ENCODE measurements around the gene ZNF581.

Gene ZNF581

DNA sequence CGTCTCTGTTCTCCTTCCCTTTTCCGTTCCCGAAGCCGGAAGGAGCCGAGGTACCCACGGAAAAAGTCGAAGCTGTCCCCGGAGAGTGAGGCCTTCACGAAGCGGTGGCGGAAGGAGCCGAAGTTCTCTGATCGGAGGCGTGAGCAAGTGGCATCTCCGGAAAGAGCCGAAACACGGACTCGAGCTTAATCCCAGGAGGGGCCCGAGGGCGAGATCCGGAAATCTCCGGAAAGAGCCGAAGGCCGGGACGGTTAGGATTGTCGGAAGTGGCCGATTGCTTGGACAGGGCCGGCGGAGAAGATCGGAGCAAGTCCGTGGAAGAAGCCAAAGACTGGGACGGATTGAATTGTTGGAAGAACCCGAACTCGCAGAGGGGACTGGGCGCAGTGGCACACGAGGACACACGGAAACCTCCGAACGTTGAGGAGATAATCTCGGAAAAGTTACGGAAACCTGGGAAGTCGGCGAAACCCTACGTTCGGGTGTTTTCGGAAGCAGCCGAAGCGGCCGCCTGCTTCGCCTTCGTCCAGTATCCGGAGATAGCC lies 10.9 kb downstream of the ZNF581 start:
- peak overlapping the region; percentile 90 for H3K4me3 ChIP-seq (ENCODE audit: low read depth, low read length)
- TF ChIP-seq, protein P1, sequence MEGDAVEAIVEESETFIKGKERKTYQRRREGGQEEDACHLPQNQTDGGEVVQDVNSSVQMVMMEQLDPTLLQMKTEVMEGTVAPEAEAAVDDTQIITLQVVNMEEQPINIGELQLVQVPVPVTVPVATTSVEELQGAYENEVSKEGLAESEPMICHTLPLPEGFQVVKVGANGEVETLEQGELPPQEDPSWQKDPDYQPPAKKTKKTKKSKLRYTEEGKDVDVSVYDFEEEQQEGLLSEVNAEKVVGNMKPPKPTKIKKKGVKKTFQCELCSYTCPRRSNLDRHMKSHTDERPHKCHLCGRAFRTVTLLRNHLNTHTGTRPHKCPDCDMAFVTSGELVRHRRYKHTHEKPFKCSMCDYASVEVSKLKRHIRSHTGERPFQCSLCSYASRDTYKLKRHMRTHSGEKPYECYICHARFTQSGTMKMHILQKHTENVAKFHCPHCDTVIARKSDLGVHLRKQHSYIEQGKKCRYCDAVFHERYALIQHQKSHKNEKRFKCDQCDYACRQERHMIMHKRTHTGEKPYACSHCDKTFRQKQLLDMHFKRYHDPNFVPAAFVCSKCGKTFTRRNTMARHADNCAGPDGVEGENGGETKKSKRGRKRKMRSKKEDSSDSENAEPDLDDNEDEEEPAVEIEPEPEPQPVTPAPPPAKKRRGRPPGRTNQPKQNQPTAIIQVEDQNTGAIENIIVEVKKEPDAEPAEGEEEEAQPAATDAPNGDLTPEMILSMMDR (IDR thresholded peaks at IDR 0.05; ENCODE audit: control insufficient read depth, extremely low read depth, insufficient read depth): no peak
- peak; percentile 99 for DNase-seq (ENCODE audit: low read depth)

DNA sequence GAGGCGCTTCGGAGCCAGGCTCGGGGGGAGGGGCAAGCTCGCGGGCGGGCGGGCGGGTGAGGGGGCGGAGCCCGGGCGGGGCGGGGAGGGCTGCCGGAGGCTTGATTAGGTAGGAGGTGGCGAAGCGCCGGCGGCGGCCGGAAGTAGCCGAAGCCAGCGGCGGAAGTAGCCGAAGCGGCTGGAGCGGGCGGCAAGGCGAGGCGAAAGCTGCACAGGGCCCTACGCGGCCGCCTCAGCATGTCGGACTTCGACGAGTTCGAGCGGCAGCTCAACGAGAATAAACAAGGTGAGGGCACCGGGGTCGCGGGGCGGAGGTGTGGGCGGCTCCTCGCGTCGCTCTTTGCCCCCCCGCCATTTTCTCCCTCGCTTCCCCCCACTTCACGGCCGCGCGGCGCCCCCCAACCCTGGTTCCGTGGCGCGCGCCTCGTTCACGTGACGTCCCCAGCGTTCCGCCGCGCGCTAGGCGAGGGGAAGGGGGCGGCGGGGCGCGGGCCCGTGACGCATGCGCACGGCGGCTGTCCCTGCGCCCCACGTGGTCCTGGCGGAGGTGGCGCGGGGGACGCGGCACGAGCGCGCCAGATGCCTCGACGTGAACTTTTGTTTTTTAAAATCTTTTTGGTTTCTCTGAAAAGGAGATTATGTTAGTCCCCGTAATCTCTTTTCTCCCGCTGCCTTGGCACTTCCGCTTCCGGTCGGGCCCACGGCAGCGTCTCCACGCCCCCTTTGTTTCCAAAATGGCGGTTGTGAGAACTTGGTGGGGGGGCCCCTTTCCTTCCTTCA lies 11.6 kb downstream of the ZNF581 start, which contains the start of gene U2AF2:
Gene U2AF2 (plus strand): TSS at position 168 of the 780 bp plus-strand sequence. CDS start 70 bp downstream, at position 238.
- no peak for DNase-seq (ENCODE audit: low read depth)
- TF ChIP-seq, protein P1 (IDR thresholded peaks at IDR 0.05; ENCODE audit: control insufficient read depth, extremely low read depth, insufficient read depth): no peak
- peak within 1 kb of the TSS; percentile 90 for H3K4me3 ChIP-seq (ENCODE audit: low read depth, low read length)

DNA sequence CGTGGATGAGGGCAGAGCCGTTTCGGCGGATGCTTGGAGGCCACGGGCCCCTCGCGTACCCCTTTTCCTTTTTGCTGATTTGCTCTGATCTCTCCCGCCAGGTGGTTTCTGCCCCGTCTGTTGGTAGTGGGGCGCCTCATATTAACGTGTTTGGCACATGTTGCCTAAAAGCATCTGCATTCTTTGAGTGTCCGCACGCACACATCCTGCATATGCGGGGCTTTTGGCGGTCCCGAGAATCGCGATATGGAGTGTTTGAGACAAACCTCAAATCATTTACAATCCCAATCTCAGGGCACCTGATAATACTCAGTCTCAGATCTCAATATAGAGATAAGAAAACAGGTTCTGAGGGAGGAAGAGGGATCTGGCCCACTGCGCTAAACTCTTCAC lies 12.2 kb downstream of the ZNF581 start:
- TF ChIP-seq, protein P1 (IDR thresholded peaks at IDR 0.05; ENCODE audit: control insufficient read depth, extremely low read depth, insufficient read depth): no peak
- H3K4me3 ChIP-seq (ENCODE audit: low read depth, low read length): peak overlapping the region; percentile 90
- DNase-seq (ENCODE audit: low read depth): no peak

DNA sequence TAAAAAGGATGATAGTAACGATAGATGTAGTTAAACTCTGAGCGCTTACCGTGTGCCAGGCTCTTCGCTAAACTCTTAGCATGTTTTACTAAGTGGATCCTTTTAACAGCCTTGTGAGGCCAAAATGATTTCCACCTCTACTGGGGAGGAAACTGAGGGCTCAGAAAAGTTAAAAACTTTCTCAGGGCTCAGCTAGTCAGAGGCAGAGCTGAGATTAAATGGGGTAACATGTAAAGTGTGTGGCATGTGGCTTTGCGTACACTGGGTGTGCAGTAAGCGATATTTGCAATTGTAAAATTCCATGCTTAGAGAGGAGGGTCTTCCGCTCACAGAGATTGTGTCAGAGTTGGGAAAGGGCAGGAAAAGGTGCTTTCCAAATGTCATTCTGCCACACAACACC lies 13.1 kb downstream of the ZNF581 start:
- no peak for DNase-seq (ENCODE audit: low read depth)
- TF ChIP-seq, protein P1 (IDR thresholded peaks at IDR 0.05; ENCODE audit: control insufficient read depth, extremely low read depth, insufficient read depth): no peak
- H3K4me3 ChIP-seq (ENCODE audit: low read depth, low read length): peak overlapping the region; percentile 90

DNA sequence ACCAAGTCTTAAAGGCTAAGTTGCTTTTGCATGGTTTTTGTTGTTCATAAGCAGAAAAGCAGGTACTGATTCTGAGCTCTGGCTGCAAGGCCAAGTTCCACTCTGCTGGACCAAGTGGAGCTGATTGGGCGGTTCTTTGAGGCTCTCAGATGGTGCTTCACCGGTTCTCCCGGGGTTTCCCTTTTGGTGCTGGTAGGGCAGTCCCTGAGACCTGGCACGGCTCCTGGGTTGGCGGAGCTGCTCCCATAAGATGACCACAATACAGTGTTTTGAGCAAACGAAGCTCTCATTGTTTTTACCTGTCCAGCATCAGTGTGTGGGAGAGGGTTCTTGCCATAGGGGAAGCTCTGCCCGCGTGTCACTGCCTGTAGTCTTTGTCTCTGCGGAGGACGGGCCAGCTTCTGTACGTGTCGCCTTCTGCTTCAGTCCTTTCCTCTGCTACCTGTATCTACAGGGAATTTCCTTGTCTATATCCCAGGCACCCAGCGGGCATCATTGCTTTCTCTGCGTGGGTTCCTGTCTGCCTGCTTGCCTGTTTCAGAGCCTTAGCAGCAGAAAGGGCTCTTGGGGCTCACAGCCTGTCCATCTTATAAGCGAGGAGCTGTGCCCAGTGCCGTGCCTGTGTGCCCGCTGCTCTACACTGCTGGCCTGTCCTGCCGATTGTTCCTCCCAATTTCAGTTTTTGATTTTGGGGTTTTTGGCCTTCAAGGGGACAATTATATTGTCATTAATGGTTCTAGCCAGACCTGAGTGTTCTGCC lies 13.7 kb downstream of the ZNF581 start:
- TF ChIP-seq, protein P1 (IDR thresholded peaks at IDR 0.05; ENCODE audit: control insufficient read depth, extremely low read depth, insufficient read depth): no peak
- DNase-seq (ENCODE audit: low read depth): peak; percentile 53

DNA sequence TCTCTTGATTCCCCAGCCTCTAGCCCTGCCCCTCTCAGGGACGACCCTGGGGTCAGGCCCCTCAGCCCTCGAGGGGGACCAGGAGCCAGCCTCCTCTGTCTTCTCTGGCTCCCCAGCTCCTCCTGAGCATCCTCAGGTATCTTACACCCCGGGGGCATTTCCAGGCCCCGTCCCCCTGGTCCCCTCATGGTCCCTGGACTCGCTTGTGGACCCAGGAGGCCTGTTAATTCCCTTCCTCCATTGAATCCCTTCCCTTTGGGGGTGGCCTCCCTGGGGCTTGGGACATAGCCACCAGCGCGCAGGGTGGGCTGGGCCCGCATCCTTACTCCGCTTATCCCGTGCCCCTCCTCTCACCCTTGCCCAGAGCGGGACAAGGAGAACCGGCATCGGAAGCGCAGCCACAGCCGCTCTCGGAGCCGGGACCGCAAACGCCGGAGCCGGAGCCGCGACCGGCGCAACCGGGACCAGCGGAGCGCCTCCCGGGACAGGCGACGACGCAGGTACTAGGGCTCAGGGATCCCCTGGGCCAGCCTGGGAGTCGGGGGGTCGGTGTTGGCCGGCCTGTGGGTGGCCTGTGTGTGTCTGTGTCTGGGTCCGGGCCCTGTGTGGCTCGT lies 15.5 kb downstream of the ZNF581 start:
- TF ChIP-seq, protein P1 (IDR thresholded peaks at IDR 0.05; ENCODE audit: control insufficient read depth, extremely low read depth, insufficient read depth): no peak
- no peak for DNase-seq (ENCODE audit: low read depth)
- no peak overlapping the region for H3K4me3 ChIP-seq (ENCODE audit: low read depth, low read length)

More for the DNA sequence above, 13.7 kb downstream of the ZNF581 start:
- peak overlapping the region; percentile 90 for H3K4me3 ChIP-seq (ENCODE audit: low read depth, low read length)
